HG03045 (cell line): ENCODE results near the gene ADK.

Source experiments
- ATAC-seq: cut with Tn5 transposase; IDR thresholded peaks from one replicate; pipeline ENCODE4 v1.9.1; 2021; ENCODE audit warnings: mild to moderate bottlenecking, moderate library complexity; ENCODE audit not compliant: unreplicated experiment

Gene ADK

DNA sequence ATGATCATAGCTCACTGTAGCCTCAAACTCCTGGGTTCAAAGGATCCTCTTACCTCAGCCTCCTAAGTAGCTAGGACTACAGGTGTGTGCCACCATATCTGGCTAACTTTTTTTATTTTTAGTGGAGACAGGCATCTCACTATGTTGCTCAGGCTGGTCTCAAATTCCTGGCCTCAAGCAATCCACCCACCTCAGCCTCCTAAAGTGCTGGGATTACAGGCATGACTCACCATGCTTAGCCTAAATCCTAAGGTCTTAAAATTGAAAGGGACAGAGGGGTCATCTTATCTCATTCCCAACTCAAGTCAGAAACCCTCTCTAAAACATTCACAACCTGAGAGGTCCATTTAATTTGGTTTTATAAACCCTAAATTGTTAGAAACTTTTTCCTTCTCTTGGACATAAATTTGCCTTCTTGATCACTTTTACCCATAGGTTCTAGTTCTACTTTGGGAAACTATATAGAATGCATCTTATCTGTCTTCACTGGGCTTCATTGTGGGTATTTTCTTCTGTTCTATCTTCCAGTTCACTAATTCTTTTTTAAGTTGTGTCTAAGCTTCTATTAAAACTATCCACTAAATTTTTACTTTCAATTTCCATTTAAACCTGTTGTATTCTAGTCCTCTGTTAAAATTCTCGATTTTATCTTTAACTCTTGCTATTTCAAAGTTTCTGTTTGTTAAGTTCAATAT, 492.0 kb downstream of the ADK start:
- ATAC-seq = no peak

- no peak for ATAC-seq
Measured at GRCh38 chr10:74643596-74643975, 492.6 kb downstream of the ADK start.

- no peak for ATAC-seq
Measured at GRCh38 chr10:74644738-74645137, 493.7 kb downstream of the ADK start.

GRCh38 chr10:74645692-74646091, 494.7 kb downstream of the ADK start:
- ATAC-seq = no peak

GRCh38 chr10:74650613-74651012, 499.6 kb downstream of the ADK start:
- no peak for ATAC-seq

DNA sequence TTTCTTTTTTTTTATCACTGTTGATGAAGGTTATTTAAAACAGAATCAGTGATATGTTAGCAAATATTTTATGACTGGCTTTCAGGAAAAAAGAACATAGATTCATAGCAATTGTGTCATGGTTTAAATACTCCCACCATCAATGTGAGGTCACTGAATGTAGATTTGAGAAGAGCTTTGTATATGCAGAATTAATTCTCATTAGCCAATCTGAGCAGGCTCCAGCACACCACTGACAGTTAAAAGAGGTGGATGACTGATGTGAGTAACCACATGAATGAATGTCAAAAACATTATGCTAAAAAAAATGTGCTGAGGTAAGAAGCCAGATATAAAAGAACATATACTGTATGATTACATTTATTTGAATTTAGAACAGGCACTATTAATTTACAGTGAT, 500.5 kb downstream of the ADK start:
- no peak for ATAC-seq

GRCh38 chr10:74652664-74653063, 501.6 kb downstream of the ADK start:
- ATAC-seq = no peak

DNA sequence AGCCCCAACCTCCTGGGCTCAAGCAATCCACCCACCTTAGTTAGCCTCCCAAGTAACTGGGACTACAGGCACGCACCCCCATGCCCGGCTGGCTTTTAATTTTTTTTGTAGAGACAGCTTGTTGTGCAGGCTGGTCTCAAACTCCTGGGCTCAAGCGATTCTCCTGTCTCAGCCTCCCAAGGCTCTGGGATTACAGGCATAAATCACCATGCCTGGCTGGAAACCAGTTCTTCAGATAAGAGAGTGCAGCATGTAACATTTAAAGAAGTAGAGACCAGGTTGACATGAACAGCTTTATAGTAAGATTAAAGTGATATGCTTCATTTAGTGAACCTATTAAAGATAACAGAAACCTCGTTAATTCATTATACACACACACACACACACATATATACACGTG, 507.5 kb downstream of the ADK start:
- no peak for ATAC-seq

DNA sequence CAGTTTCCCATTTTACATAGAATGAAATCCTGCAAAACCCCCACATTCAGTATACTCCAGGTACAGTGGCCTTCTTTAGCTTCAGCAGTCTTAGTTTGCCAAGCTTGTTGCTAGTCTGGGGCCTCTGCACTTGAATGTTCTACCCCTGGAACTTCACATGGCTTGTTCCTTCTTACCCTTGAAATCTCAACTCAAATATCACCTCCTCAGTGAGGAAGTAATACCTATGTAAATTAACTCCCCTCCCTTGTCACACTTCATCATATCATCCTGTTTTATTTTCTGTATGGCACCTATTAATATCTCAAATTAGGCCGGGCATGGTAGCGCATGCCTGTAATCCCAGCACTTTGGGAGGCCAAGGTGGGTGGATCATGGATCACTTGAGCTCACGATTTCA, 511.6 kb downstream of the ADK start:
- no peak for ATAC-seq

- ATAC-seq = no peak
Measured at GRCh38 chr10:74669210-74669609, 518.2 kb downstream of the ADK start.

DNA sequence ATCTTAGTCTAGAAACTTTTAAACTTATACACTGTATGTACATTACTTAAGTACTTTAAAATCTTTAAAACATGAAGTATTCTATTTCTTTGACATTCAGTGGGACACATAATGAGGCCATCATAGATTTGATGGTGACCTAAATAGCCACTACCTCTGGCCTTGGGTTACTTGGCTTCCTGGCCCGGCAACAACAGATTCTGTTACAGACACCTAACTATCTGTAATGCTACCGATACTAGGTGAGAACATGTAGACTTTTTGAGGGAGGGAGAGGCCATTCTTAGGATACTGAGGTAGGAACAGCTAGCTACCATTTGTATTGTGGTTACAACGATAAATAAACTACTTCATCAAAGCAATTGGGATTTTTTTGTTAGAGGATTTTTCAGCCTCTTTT, 520.7 kb downstream of the ADK start:
- no peak for ATAC-seq

GRCh38 chr10:74672430-74673165, 521.6 kb downstream of the ADK start:
- ATAC-seq = no peak

DNA sequence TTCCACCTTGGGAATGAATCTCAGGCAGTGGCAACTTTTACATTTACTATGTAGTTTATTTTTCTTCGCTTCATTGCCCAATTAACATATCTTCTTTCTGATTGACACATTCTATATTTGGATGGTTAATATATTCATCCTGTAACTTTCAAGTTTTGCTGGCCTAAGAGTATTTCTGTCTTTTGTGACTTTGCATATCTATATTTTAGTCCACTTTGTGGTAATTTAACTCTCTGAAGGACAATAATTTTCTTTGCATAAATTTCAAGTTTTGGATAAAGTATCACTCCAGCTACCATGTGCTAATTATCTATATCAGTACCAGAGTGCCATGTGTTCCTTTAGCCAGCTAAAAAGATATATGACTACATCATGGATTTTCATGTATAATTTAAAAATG, 523.9 kb downstream of the ADK start:
- no peak for ATAC-seq

- ATAC-seq = no peak
Measured at GRCh38 chr10:74675484-74675883, 524.5 kb downstream of the ADK start.

DNA sequence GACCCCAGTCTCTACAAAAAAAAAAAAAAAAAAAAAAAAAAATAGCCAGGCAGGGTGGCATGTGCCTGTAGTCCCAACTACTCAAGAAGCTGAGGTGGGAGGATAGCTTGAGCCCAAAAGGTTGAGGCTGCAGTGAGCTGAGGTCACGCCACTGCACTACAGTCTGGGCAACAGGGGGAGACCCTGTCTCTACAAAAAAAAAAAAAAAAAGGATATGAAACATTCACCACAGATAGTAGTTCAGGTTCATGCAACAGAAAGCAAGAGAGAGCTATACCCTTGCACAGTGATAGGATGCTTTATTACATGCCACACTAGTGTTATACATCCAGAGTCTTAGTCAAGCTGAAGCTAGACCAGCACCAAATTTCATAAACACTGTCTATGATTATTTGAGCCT, 526.9 kb downstream of the ADK start:
- ATAC-seq = peak; percentile 85

- ATAC-seq = no peak
Measured at GRCh38 chr10:74681917-74682627, 531.1 kb downstream of the ADK start.

- ATAC-seq = no peak
Measured at GRCh38 chr10:74683067-74683466, 532.0 kb downstream of the ADK start.

GRCh38 chr10:74683621-74684364, 532.8 kb downstream of the ADK start:
- no peak for ATAC-seq

GRCh38 chr10:74684462-74684861, 533.4 kb downstream of the ADK start:
- no peak for ATAC-seq

- no peak for ATAC-seq
Measured at GRCh38 chr10:74685564-74685963, 534.5 kb downstream of the ADK start.

- ATAC-seq = no peak
Measured at GRCh38 chr10:74690393-74690792, 539.4 kb downstream of the ADK start.
